Measurements from ENCODE around the gene GRIA4.

GRCh38 chr11:105700271-105700670 is 90.4 kb downstream of the GRIA4 start:
- TF ChIP-seq CTCF (IDR thresholded peaks at IDR 0.05) (no peak), EZH2 (IDR thresholded peaks at IDR 0.05) (no peak)

Data from neural progenitor cell (in vitro differentiated cells).